Inflammatory macrophage (primary cell): Measurements from ENCODE around the gene RHOF.
"Not testable (repeated sequence)": the region's sequence is repeated elsewhere in the genome, so short reads cannot be mapped to it uniquely, and the experiment has no call there.

Source experiments
- DNase-seq, 2 donors: peaks; one replicate each; pipeline ENCODE4 v3.0.0-alpha.2; 2020 to 2022

The RHOF gene

GRCh38 chr12:121791671-121792551 is 1.6 kb downstream of the RHOF start:
- no peak for DNase-seq

- not testable (repeated sequence) for DNase-seq
These were observed 2.7 kb downstream of the RHOF start for GRCh38 chr12:121790785-121791184.

- peak; percentile 89 to 94 for DNase-seq
These were observed 3.4 kb downstream of the RHOF start for GRCh38 chr12:121789800-121790728.

GRCh38 chr12:121789233-121789781 is 4.2 kb downstream of the RHOF start:
- DNase-seq = peak; percentile 72 to 85

DNA sequence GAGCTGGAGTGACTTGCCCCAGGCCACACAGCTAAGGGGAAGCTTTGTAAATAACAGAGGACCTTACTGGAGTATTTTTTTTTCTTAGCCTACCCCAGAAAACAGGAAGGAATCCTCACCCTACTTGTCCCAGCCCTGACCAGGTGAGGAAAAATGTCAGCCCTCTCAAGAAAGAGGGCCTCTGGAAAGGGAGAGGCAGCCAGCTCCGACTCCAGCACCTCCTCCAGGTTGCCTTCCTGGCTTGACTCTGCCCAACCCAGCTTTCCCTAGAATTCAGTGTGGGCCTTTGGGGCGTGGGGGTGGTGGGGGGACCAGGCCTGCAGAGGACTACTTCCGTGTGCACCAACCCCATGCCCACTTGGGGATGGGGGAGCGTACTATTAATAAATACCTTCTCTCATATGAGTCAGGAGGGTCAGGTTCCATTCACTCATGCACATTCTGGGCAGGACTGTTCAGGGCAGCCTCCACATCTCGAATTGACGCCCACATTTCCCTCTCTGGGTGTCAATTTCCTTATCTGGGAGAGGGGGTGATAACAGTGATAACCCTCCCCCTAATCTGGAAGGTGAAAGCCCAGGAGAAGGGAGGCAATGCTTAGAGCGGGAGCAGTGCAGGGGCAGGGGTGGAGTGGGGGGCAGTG is 5.2 kb downstream of the RHOF start:
- peak; percentile 35 to 78 for DNase-seq

GRCh38 chr12:121787063-121788025 is 6.1 kb downstream of the RHOF start:
- no peak for DNase-seq

DNA sequence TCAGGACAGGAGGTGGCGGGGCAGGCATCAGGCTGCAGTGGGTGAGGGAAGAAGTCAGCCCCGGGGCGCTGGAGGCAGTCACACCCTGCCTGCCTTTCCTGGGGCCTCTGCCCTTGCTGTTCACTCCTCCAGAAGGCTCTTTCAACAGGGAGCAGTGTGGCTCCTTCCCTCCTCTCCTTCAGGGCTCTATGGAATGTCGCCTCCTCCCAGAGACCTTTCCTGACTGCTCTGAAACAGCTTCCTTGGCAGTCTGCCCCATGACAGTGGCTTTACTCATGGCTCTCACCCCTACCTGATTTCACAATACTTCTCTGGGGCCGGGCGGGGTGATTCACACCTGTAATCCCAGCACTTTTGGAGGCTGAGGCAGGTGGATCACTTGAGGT is 7.1 kb downstream of the RHOF start:
- DNase-seq = peak; percentile 87 to 91

GRCh38 chr12:121784460-121784859 is 9.0 kb downstream of the RHOF start:
- DNase-seq = peak; percentile 87 to 94

GRCh38 chr12:121783766-121784165 is 9.7 kb downstream of the RHOF start:
- DNase-seq = no peak

GRCh38 chr12:121781998-121782979 is 11.2 kb downstream of the RHOF start:
- DNase-seq = peak in 1 of 2 donors; percentile 36

- no peak for DNase-seq
These were observed 11.9 kb downstream of the RHOF start for GRCh38 chr12:121781484-121781997.

DNA sequence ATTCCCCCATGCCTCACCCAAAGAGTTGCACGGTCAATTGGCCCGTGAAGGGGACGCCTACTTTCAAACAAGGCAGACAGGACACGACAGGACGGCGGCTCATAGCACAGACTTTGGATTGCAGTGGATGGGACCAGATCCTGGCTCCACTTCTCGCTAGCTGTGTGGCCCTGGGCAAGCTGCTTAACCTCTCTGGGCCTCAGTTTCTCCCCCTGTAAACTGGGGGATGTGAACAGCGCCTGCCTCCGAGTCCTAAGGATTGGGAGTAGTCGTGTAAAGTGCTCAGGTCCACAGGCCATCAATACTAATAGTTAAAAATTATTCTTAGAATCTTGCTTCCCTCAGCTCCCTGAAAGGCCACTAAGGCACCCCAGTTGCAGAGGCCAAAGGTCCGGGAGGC is 13.1 kb downstream of the RHOF start:
- no peak for DNase-seq

- DNase-seq = no peak
These were observed 14.0 kb downstream of the RHOF start for GRCh38 chr12:121779422-121779895.

DNA sequence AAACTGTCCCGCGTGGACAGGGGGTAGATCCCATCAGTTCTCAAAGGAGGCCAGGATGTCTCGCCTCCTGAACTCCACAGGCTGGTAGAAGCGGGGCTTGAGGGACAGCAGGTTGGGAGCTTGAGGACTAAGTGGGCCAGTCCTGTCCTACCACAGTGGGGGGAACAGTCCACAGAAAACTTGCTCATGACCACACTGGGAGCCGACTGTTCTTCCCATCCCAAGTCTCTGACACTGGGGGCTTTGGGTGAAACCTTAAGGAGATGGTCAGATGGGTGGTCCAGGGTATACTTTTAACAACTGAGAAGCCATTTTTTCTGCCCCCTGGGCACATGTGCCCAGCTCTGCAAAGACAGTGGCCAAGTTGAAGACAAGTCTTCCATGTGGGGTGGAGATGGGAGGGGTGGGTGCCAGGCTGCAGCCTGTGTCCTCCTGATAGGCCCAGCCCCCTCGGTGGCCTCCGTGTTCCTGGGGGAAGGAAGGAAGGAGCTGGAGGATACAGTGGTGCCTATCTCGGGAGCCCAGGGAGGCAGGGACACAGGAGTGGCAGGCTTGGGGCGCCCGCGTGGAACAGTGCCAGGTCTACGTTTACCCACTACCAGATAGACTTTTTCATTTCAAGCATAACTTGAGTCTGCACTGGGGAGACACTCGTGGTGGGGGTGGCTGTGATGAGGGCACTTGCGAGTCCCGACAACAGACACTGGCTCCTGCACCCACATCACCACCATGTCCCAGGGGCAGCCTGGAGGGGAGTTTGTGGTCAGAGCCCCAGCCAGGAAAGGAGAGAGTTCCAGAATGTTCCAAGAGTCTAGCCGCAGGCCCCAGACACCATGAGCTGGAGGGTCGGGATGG is 14.7 kb downstream of the RHOF start:
- no peak for DNase-seq

DNA sequence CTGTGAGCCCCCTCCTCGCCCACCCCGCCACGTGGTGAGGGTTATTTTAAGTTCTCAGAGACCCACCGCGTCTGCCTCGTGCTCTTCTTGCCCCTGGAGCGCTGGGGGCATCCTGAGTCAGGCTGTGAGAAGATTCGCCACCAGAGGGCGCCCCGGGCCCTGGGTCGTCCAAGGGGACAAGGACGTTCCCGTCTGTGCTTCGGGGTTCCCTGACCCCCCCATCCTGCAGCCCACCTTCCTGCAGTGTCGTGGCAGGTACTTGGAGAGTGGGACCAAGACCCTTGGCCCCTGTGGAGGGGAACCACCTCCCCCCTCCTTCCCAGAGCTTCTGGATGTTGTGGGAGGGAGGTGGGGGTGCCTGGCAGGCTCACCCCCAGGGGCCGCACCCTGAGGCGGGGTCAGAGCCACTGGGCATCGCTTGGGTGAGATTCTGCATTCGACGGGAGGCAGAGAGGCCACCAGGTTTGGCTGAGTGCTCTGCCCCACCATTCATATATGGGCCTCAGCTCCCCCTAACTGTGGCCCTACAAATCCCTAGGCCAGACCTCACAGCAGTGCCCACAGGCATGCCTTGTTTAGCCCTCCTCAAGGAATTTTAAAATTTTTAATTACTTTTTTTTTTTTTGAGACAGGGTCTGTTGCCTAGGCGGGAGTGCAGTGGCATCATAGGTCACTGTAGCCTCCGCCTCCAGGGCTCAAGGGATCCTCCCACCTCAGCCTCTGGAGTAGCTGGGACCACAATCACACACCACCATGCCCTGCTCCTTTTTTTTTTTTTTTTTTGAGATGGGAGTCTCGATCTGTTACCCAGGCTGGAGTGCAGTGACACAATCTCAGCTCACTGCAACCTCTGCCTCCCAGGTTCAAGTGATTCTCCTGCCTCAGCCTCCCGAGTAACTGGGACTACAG is 17.0 kb downstream of the RHOF start:
- peak; percentile 79 to 82 for DNase-seq

- DNase-seq = no peak
These were observed 18.0 kb downstream of the RHOF start for GRCh38 chr12:121775501-121775900.

GRCh38 chr12:121774968-121775474 is 18.5 kb downstream of the RHOF start:
- DNase-seq = no peak
